Gastrocnemius medialis (tissue), 4 donors: ENCODE results near the gene OR8D4. TPM values are rescaled to one million over a fixed set of nuclear protein-coding genes. Genes with fewer than 3 reads are reported as not detected.

ENCODE experiments used
- ATAC-seq, 2 donors: fragments of 150-250 bp; one replicate each; pipeline ENCODE4 v1.9.1; 2016
- DNase-seq, 2 donors: peaks; one replicate each; pipeline ENCODE4 v3.0.0-alpha.2; 2019
- H3K27ac ChIP-seq, 4 donors: fragments of 200-600 bp; sonication (generic); 1 replicate in 1 of 4; 2 replicates in 3 of 4; pipeline ENCODE4 v1.5.1; 2016 to 2018; ENCODE audit warnings: mild to moderate bottlenecking in 2 of 4, moderate library complexity in 1 of 4
- H3K27me3 ChIP-seq, 3 donors: fragments of 200-600 bp; sonication (generic) in 2 of 3; 1 replicate in 1 of 3; 2 replicates in 2 of 3; pipeline versions ENCODE4 v1.5.1 to v1.6.0; 2016 to 2019; ENCODE audit warnings: mild to moderate bottlenecking in 1 of 3, moderate library complexity in 1 of 3
- H3K36me3 ChIP-seq, 2 donors: fragments of 200-600 bp; sonication (generic) in 1 of 2; one replicate each; pipeline ENCODE4 v1.5.1; 2017 to 2018
- H3K4me1 ChIP-seq, 2 donors: fragments of 200-600 bp; sonication (generic) in 1 of 2; one replicate each; pipeline ENCODE4 v1.5.1; 2016 to 2017; ENCODE audit warnings: mild to moderate bottlenecking in 2 of 2
- H3K4me3 ChIP-seq, 4 donors: fragments of 200-600 bp; sonication (generic) in 3 of 4; 1 replicate in 1 of 4; 2 replicates in 3 of 4; pipeline ENCODE4 v1.5.1; 2016 to 2019; ENCODE audit warnings: mild to moderate bottlenecking in 2 of 4
- H3K9me3 ChIP-seq, 3 donors: fragments of 200-600 bp; sonication (generic) in 2 of 3; 1 replicate in 1 of 3; 2 replicates in 2 of 3; pipeline ENCODE4 v1.5.1; 2016 to 2019
- POLR2A ChIP-seq, 2 donors: fragments of 450-650 bp; IDR thresholded peaks; one replicate each; pipeline ENCODE4 v1.6.1; 2017; ENCODE audit warnings: antibody characterized with exemption in 2 of 2, mild to moderate bottlenecking in 2 of 2, moderate library complexity in 2 of 2
- in situ Hi-C, 4 donors: fragments of 200-750 bp; cut with MboI; loops; one replicate each; pipeline versions ENCODE4 v1.15.0 to v1.8.0; 2017; ENCODE audit warnings: low sequenced_read_pairs in 4 of 4
- intact Hi-C: fragments of 100-400 bp; cut with DNase I; formaldehyde crosslinking; loops from one replicate; pipeline ENCODE4 v1.15.1; 2023; ENCODE audit warnings: low total_unique reads
- total RNA-seq, 4 donors: library from RNA; depleted of rRNA; stranded (reverse); fragments of >200 nt; gene quantifications; one replicate each; pipeline versions ENCODE4 v1.1.0 to v1.2.3, GENCODE V29; 2016
- TF ChIP-seq, protein P1 (sequence below), 5 experiments: fragments of 450-650 bp in 3 of 5; fragments of 200-600 bp in 2 of 5; sonication (generic) in 2 of 5; IDR thresholded peaks in 4 of 5; conservative IDR thresholded peaks in 1 of 5; 1 replicate in 4 of 5; 2 replicates in 1 of 5; pipeline ENCODE4 v1.5.1; 2016 to 2019; ENCODE audit warnings: antibody characterized with exemption in 5 of 5, mild to moderate bottlenecking in 3 of 5, moderate library complexity in 3 of 5

Gene OR8D4
- total RNA-seq, 4 donors from 2014 or later: not detected

DNA sequence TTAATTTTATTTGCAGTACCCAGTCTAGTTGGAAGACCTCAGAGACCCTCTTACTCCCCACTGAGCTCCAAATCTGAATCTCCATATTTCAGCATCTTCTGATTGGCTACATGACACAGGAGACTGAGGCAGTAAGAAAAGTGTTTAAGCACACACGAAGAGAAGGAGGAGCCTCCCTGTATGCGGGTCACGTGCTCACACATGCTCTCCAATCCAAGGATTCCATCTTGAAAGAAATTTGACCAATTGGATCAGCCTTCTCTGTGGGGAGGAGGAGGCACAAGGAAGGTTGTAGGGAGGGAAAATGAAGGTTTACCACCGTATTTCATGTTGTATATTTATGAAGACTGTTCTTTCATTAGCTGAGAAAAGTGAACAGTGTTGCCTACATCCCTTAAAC lies 40.4 kb downstream of the OR8D4 start:
- Histone ChIP-seq H3K9me3 (no peaks in the 10 kb centered on the region), H3K36me3 (no peaks in the 10 kb centered on the region), H3K4me3 (no peak overlapping the region), H3K27ac (no peak overlapping the region), H3K4me1 (no peaks in the 10 kb centered on the region), H3K27me3 (no peaks in the 10 kb centered on the region)
- DNase-seq (no peak), ATAC-seq (no peak)
- in situ Hi-C loops: no loop called here
- no peak for TF ChIP-seq POLR2A (IDR thresholded peaks at IDR 0.05)
- TF ChIP-seq, protein P1, sequence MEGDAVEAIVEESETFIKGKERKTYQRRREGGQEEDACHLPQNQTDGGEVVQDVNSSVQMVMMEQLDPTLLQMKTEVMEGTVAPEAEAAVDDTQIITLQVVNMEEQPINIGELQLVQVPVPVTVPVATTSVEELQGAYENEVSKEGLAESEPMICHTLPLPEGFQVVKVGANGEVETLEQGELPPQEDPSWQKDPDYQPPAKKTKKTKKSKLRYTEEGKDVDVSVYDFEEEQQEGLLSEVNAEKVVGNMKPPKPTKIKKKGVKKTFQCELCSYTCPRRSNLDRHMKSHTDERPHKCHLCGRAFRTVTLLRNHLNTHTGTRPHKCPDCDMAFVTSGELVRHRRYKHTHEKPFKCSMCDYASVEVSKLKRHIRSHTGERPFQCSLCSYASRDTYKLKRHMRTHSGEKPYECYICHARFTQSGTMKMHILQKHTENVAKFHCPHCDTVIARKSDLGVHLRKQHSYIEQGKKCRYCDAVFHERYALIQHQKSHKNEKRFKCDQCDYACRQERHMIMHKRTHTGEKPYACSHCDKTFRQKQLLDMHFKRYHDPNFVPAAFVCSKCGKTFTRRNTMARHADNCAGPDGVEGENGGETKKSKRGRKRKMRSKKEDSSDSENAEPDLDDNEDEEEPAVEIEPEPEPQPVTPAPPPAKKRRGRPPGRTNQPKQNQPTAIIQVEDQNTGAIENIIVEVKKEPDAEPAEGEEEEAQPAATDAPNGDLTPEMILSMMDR (IDR thresholded peaks at IDR 0.05 in 4 of 5, conservative IDR thresholded peaks at IDR 0.05 in 1 of 5): no peak
- intact Hi-C loops: no loop called here

DNA sequence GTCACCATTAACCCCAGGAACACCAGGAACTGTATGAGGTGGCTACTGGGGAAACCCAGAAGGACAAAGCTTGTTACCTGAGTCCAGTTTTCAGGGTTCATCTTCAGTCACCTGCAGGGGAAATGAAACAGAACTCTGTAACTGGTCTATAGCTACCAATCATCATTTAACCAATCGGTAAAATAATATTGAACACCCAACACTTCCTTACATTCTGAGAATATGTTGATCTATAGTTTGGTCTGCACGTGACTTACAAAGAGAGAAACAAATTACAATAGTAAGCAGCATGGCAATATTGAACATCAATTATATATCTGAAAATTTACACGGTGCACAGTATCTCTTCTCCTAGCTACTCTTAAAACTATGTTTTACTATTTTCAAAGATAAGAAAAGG lies 41.8 kb downstream of the OR8D4 start, which contains the start of gene OR6T1:
Gene OR6T1, minus strand, starts transcription at position 101 of the 400 bp plus-strand sequence. Its CDS starts 0 bp downstream, at position 101.
- H3K36me3 ChIP-seq: no peaks in the 10 kb centered on the region
- H3K4me1 ChIP-seq: no peaks in the 10 kb centered on the region
- H3K27ac ChIP-seq: no peak within 1 kb of the TSS
- DNase-seq: no peak
- H3K27me3 ChIP-seq: no peaks in the 10 kb centered on the region
- no peak within 1 kb of the TSS for H3K4me3 ChIP-seq
- no peak for TF ChIP-seq POLR2A (IDR thresholded peaks at IDR 0.05)
- TF ChIP-seq, protein P1 (IDR thresholded peaks at IDR 0.05 in 4 of 5, conservative IDR thresholded peaks at IDR 0.05 in 1 of 5): no peak
- no peak for ATAC-seq
- H3K9me3 ChIP-seq: no peaks in the 10 kb centered on the region
- in situ Hi-C loops (no loop called here), intact Hi-C loops (no loop called here)

DNA sequence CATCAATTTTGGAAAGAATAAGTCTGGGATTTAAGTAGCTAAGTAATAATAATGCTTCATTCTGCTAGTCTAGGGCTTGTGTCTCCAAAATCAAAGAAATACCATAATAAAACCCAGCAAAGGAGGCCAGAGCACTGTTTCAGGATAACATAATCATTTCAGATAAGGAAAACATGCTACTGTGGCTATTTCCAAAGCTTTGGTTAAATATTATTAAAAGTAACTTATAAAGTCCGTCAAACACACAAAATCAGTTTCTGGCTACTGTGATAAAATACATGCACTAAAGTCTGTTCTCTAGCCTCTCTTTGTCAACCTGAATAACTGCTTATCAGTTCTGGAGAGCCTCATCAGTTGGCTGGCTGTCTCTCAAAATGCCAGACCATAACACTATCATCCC lies 43.2 kb downstream of the OR8D4 start:
- DNase-seq (no peak), ATAC-seq (no peak)
- in situ Hi-C loops (no loop called here), intact Hi-C loops (no loop called here)
- no peaks in the 10 kb centered on the region for H3K9me3 ChIP-seq
- H3K27ac ChIP-seq: no peak overlapping the region
- no peaks in the 10 kb centered on the region for H3K27me3 ChIP-seq
- no peak overlapping the region for H3K4me3 ChIP-seq
- no peak for TF ChIP-seq POLR2A (IDR thresholded peaks at IDR 0.05)
- TF ChIP-seq, protein P1 (IDR thresholded peaks at IDR 0.05 in 4 of 5, conservative IDR thresholded peaks at IDR 0.05 in 1 of 5): no peak
- H3K36me3 ChIP-seq: no peaks in the 10 kb centered on the region
- no peaks in the 10 kb centered on the region for H3K4me1 ChIP-seq

DNA sequence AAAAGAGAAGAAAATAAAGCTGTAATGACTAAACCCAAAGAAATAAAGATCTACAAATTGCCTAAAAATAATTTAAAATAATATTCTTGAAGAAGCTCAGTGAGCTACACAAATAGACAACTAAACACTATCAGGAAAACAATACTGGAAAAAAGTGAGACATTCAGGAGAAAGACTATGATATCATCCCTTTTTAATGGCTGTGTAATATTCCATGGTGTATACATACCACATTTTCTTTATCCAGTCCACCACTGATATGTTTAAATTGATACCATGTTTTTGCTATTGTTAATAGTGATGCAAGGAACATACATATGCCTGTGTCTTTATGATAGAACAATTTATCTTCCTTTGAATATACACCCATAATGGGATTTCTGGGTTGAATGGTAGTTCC lies 54.8 kb downstream of the OR8D4 start:
- Histone ChIP-seq H3K9me3 (no peaks in the 10 kb centered on the region), H3K36me3 (no peaks in the 10 kb centered on the region), H3K27me3 (no peaks in the 10 kb centered on the region), H3K27ac (no peak overlapping the region), H3K4me1 (no peaks in the 10 kb centered on the region), H3K4me3 (no peak overlapping the region)
- ATAC-seq (no peak), DNase-seq (no peak)
- intact Hi-C loops: no loop called here
- in situ Hi-C loops: no loop called here
- no peak for TF ChIP-seq POLR2A (IDR thresholded peaks at IDR 0.05)
- TF ChIP-seq, protein P1 (IDR thresholded peaks at IDR 0.05 in 4 of 5, conservative IDR thresholded peaks at IDR 0.05 in 1 of 5): no peak

Other genes starting within 250 kb of the OR8D4 start
- gene SCN3B, start 247.5 kb upstream of the OR8D4 start, total RNA-seq: 10 to 100 TPM in 1 of 4 donors, 1 to 10 TPM in 3; 3.0 to 10.5 (median 4.9) TPM
- 10 to 100 TPM in 1 of 4 donors, 1 to 10 TPM in 3; 3.9 to 11.4 (median 5.3) TPM for gene ZNF202, start 160.5 kb upstream of the OR8D4 start, total RNA-seq
- not detected for gene OR6X1, start 147.6 kb upstream of the OR8D4 start, total RNA-seq
- not detected for gene OR6M1, start 95.8 kb upstream of the OR8D4 start, total RNA-seq
- not detected for gene TMEM225, start 16.5 kb upstream of the OR8D4 start, total RNA-seq
- gene OR4D5, start 37.5 kb downstream of the OR8D4 start, total RNA-seq: not detected
- gene OR6T1, start 41.7 kb downstream of the OR8D4 start, total RNA-seq: not detected
- gene OR10S1, start 75.6 kb downstream of the OR8D4 start, total RNA-seq: not detected
- not detected for gene OR10G6, start 93.0 kb downstream of the OR8D4 start, total RNA-seq
- gene OR10G4, start 110.8 kb downstream of the OR8D4 start, total RNA-seq: not detected
- gene OR10G9, start 120.8 kb downstream of the OR8D4 start, total RNA-seq: not detected
- not detected for gene OR10G8, start 124.6 kb downstream of the OR8D4 start, total RNA-seq
- gene OR10G7, start 139.2 kb downstream of the OR8D4 start, total RNA-seq: not detected
- gene VWA5A, start 213.3 kb downstream of the OR8D4 start, total RNA-seq: 1 to 10 TPM; 1.6 to 2.5 (median 2.1) TPM